NB4 (cell line): ENCODE data around the gene SETD1B.

Experiments used
- DNase-seq: peaks from one replicate; pipeline ENCODE4 v3.0.0; 2010; ENCODE audit warnings: low read depth
- H3K4me3 ChIP-seq: one replicate; pipeline ENCODE4 v1.5.1; 2011; ENCODE audit warnings: mild to moderate bottlenecking, low read depth, low read length, moderate library complexity
- MYC ChIP-seq: IDR thresholded peaks from 2 replicates; pipeline ENCODE4 v1.6.1; 2011; ENCODE audit warnings: low read depth, low read length
- POLR2A ChIP-seq: IDR thresholded peaks from 2 replicates; pipeline ENCODE4 v1.6.1; 2011; ENCODE audit warnings: mild to moderate bottlenecking; ENCODE audit not compliant: insufficient read length; ENCODE audit errors: extremely low read depth
- TF ChIP-seq, protein P1 (sequence below): IDR thresholded peaks from one replicate; pipeline ENCODE4 v1.5.1; 2012; ENCODE audit warnings: low read depth, low read length
- TF ChIP-seq, protein P2 (sequence below): IDR thresholded peaks from 2 replicates; pipeline ENCODE4 v1.6.1; 2011; ENCODE audit warnings: low read depth, low read length

Gene SETD1B

DNA sequence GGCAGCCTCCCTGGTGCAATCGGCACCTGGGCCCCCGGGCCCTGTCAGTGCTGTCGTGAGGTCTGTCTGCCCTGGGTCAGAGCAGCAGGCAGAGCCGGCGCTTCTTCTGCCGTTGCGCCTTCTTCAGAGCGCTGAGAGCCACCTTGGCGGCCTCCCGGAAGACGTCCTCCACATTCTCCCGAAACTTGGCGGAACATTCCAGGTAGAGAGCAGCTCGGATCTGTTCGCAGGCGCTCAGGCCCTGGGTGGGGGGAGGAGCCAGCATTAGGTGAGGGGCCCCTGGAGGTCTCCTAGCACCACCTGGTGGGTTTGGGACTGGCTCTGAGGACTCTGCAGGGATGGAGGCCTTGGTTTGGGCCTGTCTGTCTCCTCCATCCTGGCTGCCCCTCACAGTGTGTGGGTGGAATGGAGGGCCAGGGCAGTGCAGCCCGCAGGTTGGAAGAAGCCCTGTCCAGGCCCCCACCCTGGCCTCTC is 24.4 kb upstream of the SETD1B start:
- DNase-seq, result no peak
- TF ChIP-seq, protein P1, sequence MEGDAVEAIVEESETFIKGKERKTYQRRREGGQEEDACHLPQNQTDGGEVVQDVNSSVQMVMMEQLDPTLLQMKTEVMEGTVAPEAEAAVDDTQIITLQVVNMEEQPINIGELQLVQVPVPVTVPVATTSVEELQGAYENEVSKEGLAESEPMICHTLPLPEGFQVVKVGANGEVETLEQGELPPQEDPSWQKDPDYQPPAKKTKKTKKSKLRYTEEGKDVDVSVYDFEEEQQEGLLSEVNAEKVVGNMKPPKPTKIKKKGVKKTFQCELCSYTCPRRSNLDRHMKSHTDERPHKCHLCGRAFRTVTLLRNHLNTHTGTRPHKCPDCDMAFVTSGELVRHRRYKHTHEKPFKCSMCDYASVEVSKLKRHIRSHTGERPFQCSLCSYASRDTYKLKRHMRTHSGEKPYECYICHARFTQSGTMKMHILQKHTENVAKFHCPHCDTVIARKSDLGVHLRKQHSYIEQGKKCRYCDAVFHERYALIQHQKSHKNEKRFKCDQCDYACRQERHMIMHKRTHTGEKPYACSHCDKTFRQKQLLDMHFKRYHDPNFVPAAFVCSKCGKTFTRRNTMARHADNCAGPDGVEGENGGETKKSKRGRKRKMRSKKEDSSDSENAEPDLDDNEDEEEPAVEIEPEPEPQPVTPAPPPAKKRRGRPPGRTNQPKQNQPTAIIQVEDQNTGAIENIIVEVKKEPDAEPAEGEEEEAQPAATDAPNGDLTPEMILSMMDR, result no peak
- TF ChIP-seq POLR2A (no peak), MYC (no peak)
- TF ChIP-seq, protein P2, sequence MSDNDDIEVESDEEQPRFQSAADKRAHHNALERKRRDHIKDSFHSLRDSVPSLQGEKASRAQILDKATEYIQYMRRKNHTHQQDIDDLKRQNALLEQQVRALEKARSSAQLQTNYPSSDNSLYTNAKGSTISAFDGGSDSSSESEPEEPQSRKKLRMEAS, result no peak
- no peak overlapping the region for H3K4me3 ChIP-seq

GRCh38 chr12:121780429-121780828 is 23.4 kb upstream of the SETD1B start:
- TF ChIP-seq, protein P1, result no peak
- TF ChIP-seq, protein P2, result no peak
- TF ChIP-seq POLR2A (no peak), MYC (no peak)
- H3K4me3 ChIP-seq, result no peak overlapping the region
- DNase-seq, result no peak

DNA sequence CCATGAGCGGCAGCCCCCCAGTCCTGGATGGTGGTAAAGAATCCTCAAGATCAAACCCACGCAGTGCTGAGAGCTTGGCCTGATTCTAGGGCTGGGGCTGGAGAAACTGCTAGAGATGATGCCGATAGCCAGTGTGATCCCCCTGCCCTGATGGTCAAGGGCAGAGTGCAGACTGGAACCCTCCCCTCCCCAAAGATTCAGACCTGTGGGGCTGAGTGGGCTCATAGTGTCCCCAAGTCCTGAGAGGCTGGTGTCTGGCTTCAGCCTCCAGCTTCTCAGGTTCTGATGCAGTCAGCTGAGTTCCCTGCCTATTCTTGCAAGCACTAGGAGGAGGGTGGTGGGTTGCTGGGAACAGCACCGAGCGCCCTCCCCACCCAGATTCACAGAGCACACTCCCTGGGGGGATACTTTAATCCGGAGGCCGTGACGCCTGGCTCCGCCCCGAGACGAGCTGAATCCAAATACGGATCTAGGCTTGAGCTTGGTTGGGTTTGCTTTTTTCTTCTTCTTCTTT is 22.3 kb upstream of the SETD1B start:
- DNase-seq, result no peak
- TF ChIP-seq, protein P1, result no peak
- no peak for TF ChIP-seq MYC
- TF ChIP-seq, protein P2, result no peak
- no peak overlapping the region for H3K4me3 ChIP-seq

DNA sequence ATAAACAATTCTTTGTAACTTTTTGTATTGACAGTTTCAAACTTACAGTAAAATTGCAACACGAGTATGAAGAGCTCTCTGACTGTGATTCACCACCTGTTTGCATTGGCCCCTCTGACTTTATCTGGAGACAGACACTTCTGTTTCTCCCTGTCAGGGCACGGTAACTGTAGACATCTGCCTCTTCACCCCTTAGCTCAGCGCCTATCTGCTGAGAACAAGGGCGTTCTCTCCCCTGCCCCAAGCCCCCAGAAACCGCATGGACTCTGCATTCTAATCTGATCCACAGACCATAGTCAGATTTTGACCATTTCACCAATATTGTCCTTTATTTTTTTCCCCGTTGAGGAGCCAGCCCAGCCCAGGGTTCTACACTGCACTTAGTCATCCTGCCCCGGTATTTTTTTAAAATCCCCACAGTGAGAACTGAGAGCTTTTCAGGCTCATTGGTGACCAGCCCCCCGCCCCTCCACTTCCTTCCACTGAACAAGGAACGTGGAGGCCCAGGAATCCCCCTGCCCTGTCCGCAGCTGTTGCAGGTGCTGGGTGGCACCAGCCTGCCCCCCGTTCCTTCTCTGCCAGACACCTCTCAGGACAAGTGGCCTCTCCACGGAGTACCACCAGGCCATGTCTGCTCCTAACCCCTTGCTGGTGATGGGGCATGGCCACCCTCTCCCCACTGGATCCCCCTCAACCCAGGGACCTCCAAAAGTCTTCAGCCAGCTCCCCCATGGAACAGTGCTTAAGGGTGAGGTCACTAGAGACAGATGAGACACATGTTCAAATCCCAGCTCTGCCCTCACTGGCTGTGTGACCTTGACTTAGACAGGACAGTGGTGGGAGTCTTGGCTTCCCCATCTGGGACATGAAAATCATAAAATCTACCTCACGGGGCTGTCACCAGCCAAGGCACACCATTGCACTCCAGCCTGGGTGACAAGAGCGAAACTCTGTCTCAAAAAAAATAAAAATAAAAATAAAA is 21.5 kb upstream of the SETD1B start:
- H3K4me3 ChIP-seq, result no peak overlapping the region
- no peak for DNase-seq
- TF ChIP-seq, protein P1, result no peak
- TF ChIP-seq MYC (no peak), POLR2A (no peak)
- TF ChIP-seq, protein P2, result no peak

- no peak for DNase-seq
- TF ChIP-seq, protein P2, result no peak
- TF ChIP-seq POLR2A (no peak), MYC (no peak)
- TF ChIP-seq, protein P1, result no peak
Measured at GRCh38 chr12:121783766-121784165, 20.0 kb upstream of the SETD1B start.

More at GRCh38 chr12:121783766-121784165, 20.0 kb upstream of the SETD1B start:
- H3K4me3 ChIP-seq, result no peak overlapping the region
